Measurements from ENCODE around the gene DIS3L.
"Not testable (repeated sequence)": the region's sequence is repeated elsewhere in the genome, so short reads cannot be mapped to it uniquely, and the experiment has no call there.

Gene DIS3L

GRCh38 chr15:66293419-66294156 is at the start of gene DIS3L:
Gene DIS3L, plus strand, starts transcription at chr15:66293568. Its CDS starts 29 bp downstream, at chr15:66293597.
- DNase-seq: peak; percentile 78

- DNase-seq: not testable (repeated sequence)
These were observed 47.5 kb upstream of the DIS3L start for GRCh38 chr15:66245832-66246231.

- DNase-seq: no peak
These were observed 46.4 kb upstream of the DIS3L start for GRCh38 chr15:66246937-66247336.

DNA sequence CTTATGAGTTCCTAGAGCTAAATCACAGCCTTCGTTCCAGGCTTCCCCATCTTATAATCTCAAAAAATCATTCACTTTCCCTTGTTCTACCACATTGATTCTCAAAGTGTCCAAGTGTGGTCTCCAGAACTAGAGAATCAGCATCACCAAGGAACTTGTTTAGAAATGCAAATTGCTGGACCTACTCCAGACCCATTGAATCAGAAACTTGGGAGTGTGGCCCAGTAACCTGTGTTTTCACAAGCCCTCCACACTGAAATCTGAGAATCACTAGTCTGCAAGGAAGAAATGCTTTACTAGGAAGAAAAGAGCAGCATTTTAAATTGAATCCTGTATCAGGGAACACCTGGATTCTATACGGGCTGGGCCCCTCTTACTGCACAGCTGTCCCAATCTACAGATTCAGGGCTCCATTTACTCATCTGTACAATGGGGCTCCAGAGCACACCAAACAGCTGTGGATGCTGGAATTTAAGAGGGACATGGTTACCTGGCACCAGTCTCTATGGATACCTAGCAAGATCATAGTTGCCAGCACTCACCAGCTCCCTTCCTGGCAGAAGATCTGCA is 43.7 kb upstream of the DIS3L start:
- DNase-seq: no peak

DNA sequence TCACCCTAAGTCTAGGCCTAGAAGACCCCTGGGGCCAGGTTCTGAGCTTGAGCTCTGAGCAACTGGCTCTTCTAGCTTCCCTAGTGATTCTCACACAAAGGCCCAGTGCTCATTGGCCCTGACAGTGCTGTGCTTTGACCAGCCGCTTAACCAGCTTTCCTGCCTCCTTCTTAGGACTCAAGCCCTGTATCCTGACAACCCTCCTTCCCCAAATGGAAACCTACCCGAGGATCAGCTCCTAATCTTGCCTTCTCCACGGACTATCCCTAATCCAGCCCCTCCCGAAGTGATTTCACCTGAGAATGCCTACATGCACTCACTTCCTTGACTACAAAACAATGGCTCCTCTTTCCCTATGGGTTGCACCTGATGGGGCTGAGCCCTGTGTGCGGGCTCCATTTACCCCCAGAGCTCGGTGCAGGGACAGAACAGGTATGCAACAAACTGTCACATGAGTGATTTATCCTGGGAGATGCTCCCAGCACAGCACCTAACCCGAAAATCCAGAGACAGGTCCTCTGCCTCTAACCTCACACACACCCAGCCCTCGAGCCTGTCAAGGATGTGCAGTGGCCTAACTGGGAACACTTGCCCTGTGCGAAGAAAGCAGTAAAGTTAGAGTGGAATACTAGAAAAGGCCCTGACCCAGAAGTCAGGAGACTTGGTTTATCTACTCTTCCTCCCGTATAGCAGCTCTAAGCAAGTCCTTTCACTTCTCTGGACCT is 42.1 kb upstream of the DIS3L start:
- no peak for DNase-seq

- peak; percentile 65 for DNase-seq
These were observed 41.3 kb upstream of the DIS3L start for GRCh38 chr15:66251790-66252684.

GRCh38 chr15:66252685-66253417 is 40.5 kb upstream of the DIS3L start:
- peak; percentile 43 for DNase-seq

GRCh38 chr15:66253418-66254088 is 39.8 kb upstream of the DIS3L start, which contains the start of gene MEGF11:
Gene MEGF11, minus strand, starts transcription at chr15:66253750. Its CDS starts 125,347 bp downstream, at chr15:66128403.
- no peak for DNase-seq

DNA sequence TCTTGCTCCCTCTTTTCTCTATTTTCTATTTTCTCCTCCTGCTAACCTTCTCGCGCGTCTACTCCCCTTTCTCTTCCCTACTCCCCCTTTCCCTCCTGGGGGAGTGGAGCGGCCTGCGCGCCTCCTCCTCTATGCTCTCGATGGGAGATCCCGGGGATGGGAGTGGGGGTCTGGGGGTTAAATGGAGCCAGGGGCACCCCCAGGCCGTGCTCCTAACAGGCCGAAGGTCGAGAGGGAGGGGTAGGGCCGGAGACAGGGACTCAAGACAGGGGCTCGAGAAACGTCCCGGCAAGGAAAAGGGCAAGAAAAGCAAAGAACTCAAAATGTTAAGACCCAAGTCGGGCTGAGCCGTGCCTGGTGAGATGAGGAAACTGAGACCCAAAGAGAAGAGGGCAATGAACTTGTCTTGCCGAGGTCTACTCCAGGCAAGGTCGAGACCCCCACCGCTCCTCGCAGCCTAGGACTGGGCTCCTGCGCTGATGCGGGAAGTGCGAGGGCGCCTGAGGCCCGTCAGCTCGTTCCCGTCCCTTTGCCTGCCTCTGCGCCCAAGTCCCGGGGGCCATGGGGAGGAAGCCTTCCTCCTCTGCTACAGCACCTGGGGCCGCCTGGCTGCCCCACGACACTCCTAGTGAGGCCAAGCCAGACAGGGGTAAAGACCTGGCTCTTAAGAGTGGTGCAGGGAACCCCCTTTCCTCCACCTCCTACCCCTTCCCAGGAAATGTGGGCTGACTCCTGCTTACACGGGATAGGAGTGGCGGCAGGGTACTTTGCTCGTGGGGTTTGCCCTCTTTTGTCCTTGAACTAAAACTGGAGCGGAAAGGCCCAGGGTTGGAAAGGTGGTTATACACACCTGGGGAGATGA is 39.0 kb upstream of the DIS3L start:
- no peak for DNase-seq

- no peak for DNase-seq
These were observed 38.3 kb upstream of the DIS3L start for GRCh38 chr15:66254951-66255676.

DNA sequence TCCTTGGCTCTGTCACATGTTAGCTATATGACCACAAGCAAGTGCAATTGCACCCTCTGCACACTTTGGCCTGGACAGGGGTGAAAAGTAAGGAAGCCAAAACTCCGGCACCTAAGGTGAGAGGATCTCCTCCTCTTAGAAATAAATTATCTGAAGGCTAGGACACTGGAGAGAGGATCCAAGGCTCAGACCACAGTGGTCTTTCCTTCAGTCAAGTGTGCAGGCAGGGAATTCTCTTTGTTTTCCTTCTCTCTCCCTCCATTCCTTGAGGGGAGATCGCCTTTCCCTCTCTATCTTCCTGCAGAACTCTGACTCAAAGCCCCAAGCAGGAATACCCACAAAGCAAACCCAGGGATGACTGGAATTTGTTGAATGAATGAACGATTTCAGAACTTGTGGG is 36.7 kb upstream of the DIS3L start:
- no peak for DNase-seq

- DNase-seq: no peak
These were observed 32.3 kb upstream of the DIS3L start for GRCh38 chr15:66261056-66261455.

DNA sequence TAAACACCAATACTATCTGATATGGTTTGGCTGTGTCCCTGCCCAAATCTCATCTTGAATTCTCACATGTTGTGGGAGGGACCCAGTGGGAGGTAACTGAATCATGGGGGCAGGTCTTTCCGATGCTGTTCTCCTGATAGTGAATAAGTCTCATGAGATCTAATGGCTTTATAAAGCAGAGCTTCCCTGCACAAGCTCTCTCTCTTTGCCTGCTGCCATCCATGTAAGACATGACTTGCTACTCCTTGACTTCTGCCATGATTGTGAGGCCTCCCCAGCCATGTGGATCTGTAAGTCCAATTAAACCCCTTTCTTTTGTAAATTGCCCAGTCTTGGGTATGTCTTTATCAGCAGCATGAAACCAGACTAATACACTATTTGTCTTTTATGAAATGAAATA is 30.5 kb upstream of the DIS3L start:
- DNase-seq: not testable (repeated sequence)

GRCh38 chr15:66264859-66265513 is 28.4 kb upstream of the DIS3L start:
- DNase-seq: no peak

- no peak for DNase-seq
These were observed 23.9 kb upstream of the DIS3L start for GRCh38 chr15:66269326-66270090.

DNA sequence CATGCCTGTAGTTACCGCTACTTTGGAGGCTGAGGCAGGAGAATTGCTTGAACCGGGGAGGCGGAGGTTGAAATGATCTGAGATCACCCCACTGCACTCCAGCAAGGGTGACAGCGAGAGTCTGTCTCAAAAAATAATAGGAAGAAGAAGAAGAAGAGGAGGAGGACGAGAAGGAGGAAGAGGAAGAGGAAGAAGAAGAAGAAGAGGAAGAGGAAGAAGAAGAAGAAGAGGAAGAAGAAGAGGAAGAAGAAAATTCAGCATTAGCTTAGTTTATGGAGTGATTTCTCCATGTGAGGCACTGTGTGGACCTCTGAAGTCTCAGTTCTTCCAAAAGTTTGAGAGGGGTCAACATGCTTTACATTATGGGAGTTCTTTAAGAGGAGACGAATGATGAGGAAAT is 22.4 kb upstream of the DIS3L start:
- no peak for DNase-seq

DNA sequence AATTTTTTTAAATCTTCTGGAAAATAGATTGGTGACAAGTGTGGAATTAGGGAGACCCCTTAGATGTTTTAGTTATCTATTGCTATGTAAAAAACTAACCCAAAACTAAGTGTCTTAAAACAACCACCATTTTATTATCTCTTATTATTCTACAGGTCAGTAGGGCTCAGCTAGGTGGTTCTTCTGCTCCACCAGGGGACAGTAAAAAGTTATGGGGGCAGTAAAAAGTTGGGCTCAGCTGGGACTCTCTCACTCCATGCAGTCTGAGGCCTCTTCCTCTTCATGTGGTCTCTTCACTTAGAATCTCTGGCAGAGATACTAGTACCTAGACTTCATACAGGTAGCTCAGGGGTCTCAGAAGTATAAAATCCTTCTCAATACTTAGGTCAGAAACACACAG is 18.0 kb upstream of the DIS3L start:
- DNase-seq: no peak

- no peak for DNase-seq
These were observed 16.8 kb upstream of the DIS3L start for GRCh38 chr15:66276546-66276945.

- no peak for DNase-seq
These were observed 15.3 kb upstream of the DIS3L start for GRCh38 chr15:66278056-66278455.
